ENCODE measurements around the gene KSR1.
"Not testable (repeated sequence)": the region's sequence is repeated elsewhere in the genome, so short reads cannot be mapped to it uniquely, and the experiment has no call there.

Gene KSR1

GRCh38 chr17:27496437-27496943 is 40.2 kb downstream of the KSR1 start:
- DNase-seq = no peak

- no peak for DNase-seq
Measured at GRCh38 chr17:27496971-27497370, 40.7 kb downstream of the KSR1 start.

- DNase-seq = no peak
Measured at GRCh38 chr17:27497696-27498095, 41.4 kb downstream of the KSR1 start.

GRCh38 chr17:27498615-27499309 is 42.5 kb downstream of the KSR1 start:
- DNase-seq = no peak

GRCh38 chr17:27499451-27500265 is 43.4 kb downstream of the KSR1 start:
- peak; percentile 30 for DNase-seq

GRCh38 chr17:27501338-27501737 is 45.1 kb downstream of the KSR1 start:
- not testable (repeated sequence) for DNase-seq

GRCh38 chr17:27502526-27503324 is 46.5 kb downstream of the KSR1 start:
- no peak for DNase-seq

- DNase-seq = no peak
Measured at GRCh38 chr17:27503611-27504010, 47.4 kb downstream of the KSR1 start.

GRCh38 chr17:27504188-27504995 is 48.1 kb downstream of the KSR1 start:
- DNase-seq = no peak

GRCh38 chr17:27506348-27507218 is 50.3 kb downstream of the KSR1 start:
- DNase-seq = no peak

- DNase-seq = peak; percentile 15
Measured at GRCh38 chr17:27511168-27511883, 55.1 kb downstream of the KSR1 start.

GRCh38 chr17:27512031-27512430 is 55.8 kb downstream of the KSR1 start:
- no peak for DNase-seq

- no peak for DNase-seq
Measured at GRCh38 chr17:27512511-27513346, 56.5 kb downstream of the KSR1 start.

GRCh38 chr17:27513849-27514248 is 57.6 kb downstream of the KSR1 start:
- DNase-seq = peak; percentile 80

GRCh38 chr17:27514595-27515413 is 58.6 kb downstream of the KSR1 start:
- DNase-seq = no peak

- no peak for DNase-seq
Measured at GRCh38 chr17:27518048-27518447, 61.8 kb downstream of the KSR1 start.

- DNase-seq = no peak
Measured at GRCh38 chr17:27518545-27519521, 62.6 kb downstream of the KSR1 start.
